Inflammatory macrophage treated with lipopolysaccharide for 1 hour (primary cell): ENCODE measurements around the gene NEDD8.

ENCODE experiments used
- DNase-seq, 2 donors: peaks; one replicate each; pipeline ENCODE4 v3.0.0-alpha.2; 2020 to 2022

NEDD8 gene

GRCh38 chr14:24262821-24263733 is 30.9 kb upstream of the NEDD8 start, which contains the start of gene TGM1:
Gene TGM1, minus strand, starts transcription at chr14:24263177. Its CDS starts 825 bp downstream, at chr14:24262352.
- no peak for DNase-seq

- DNase-seq = no peak
Observed at GRCh38 chr14:24261969-24262327, 29.8 kb upstream of the NEDD8 start.

GRCh38 chr14:24261256-24261968 is 29.2 kb upstream of the NEDD8 start:
- DNase-seq = no peak

- no peak for DNase-seq
Observed at GRCh38 chr14:24260780-24261157, 28.6 kb upstream of the NEDD8 start.

- DNase-seq = no peak
Observed at GRCh38 chr14:24260026-24260779, 28.0 kb upstream of the NEDD8 start.

GRCh38 chr14:24259282-24260025 is 27.3 kb upstream of the NEDD8 start:
- DNase-seq = no peak

GRCh38 chr14:24258548-24259265 is 26.5 kb upstream of the NEDD8 start:
- DNase-seq = no peak

- no peak for DNase-seq
Observed at GRCh38 chr14:24258119-24258518, 26.0 kb upstream of the NEDD8 start.

- no peak for DNase-seq
Observed at GRCh38 chr14:24256960-24257359, 24.8 kb upstream of the NEDD8 start.

- DNase-seq = no peak
Observed at GRCh38 chr14:24255931-24256711, 24.0 kb upstream of the NEDD8 start.

- DNase-seq = no peak
Observed at GRCh38 chr14:24255438-24255837, 23.3 kb upstream of the NEDD8 start.

GRCh38 chr14:24254630-24255392 is 22.6 kb upstream of the NEDD8 start:
- no peak for DNase-seq

- DNase-seq = no peak
Observed at GRCh38 chr14:24253936-24254335, 21.8 kb upstream of the NEDD8 start.

GRCh38 chr14:24252289-24253124 is 20.3 kb upstream of the NEDD8 start:
- no peak for DNase-seq

GRCh38 chr14:24251880-24252288 is 19.7 kb upstream of the NEDD8 start:
- DNase-seq = no peak

GRCh38 chr14:24250354-24250753 is 18.2 kb upstream of the NEDD8 start:
- no peak for DNase-seq

GRCh38 chr14:24249230-24250021 is 17.3 kb upstream of the NEDD8 start:
- no peak for DNase-seq

GRCh38 chr14:24247422-24247821 is 15.3 kb upstream of the NEDD8 start:
- DNase-seq = no peak
